IMR-90 (cell line): ENCODE data around the gene IL18RAP. TPM values are rescaled to one million over a fixed set of nuclear protein-coding genes. Genes with fewer than 3 reads are reported as not detected.

Experiments used
- ATAC-seq: fragments of 200-7000 bp; cut with Tn5 transposase; 2 replicates; pipeline ENCODE4 v1.9.1; 2020; ENCODE audit warnings: low read depth, mild to moderate bottlenecking, moderate library complexity
- BruUV-seq: library from RNA; stranded (reverse); fragments of 400-500 nt; replicated peaks from 2 replicates; lab custom pipeline; 2021; lab: Mats Ljungman, UMichigan
- CTCF ChIA-PET: fragments of 300-600 bp; formaldehyde crosslinking; extraction: SDS; loops from one replicate; lab custom pipeline; 2021; ENCODE audit warnings: antibody characterized with exemption; lab: Yijun Ruan, JAX
- POLR2A ChIA-PET: fragments of 300-600 bp; sonication (Branson Sonifier 250); formaldehyde crosslinking; loops from one replicate; lab custom pipeline; 2022; ENCODE audit warnings: antibody characterized with exemption; ENCODE audit not compliant: unreplicated experiment; lab: Charles Lee
- DNase-seq: peaks from one replicate; pipeline ENCODE4 v3.0.0; 2013
- H2AFZ ChIP-seq: replicated peaks from 2 replicates; pipeline ENCODE3; 2013; ENCODE audit warnings: low read length, mild to moderate bottlenecking; ENCODE audit not compliant: poor library complexity
- H2AK5ac ChIP-seq: 2 replicates; pipeline ENCODE4 v1.6.1; 2013; ENCODE audit warnings: low read depth, low read length, inconsistent platforms
- H2AK9ac ChIP-seq: replicated peaks from 2 replicates; pipeline ENCODE3; 2013; ENCODE audit warnings: mild to moderate bottlenecking, low read depth, low read length, moderate library complexity; ENCODE audit not compliant: poor library complexity
- H2BK120ac ChIP-seq: 2 replicates; pipeline ENCODE4 v1.6.1; 2013; ENCODE audit warnings: low read depth, low read length, inconsistent platforms
- H2BK15ac ChIP-seq: 3 replicates; pipeline ENCODE4 v1.6.1; 2013; ENCODE audit warnings: low read depth, low read length, inconsistent platforms
- H2BK20ac ChIP-seq: 2 replicates; pipeline ENCODE4 v1.6.1; 2013; ENCODE audit warnings: low read depth, mild to moderate bottlenecking, inconsistent platforms, low read length, moderate library complexity
- H2BK5ac ChIP-seq: 2 replicates; pipeline ENCODE4 v1.6.1; 2013; ENCODE audit warnings: mild to moderate bottlenecking, low read depth, low read length, inconsistent platforms; ENCODE audit not compliant: poor library complexity, severe bottlenecking
- H3K14ac ChIP-seq: replicated peaks from 2 replicates; pipeline ENCODE4 v1.6.1; 2013; ENCODE audit warnings: low read depth, low read length, inconsistent platforms
- H3K18ac ChIP-seq: 2 replicates; pipeline ENCODE4 v1.6.1; 2013; ENCODE audit warnings: low read depth, low read length, control low read depth
- H3K23ac ChIP-seq: 2 replicates; pipeline ENCODE4 v1.6.1; 2013; ENCODE audit warnings: low read depth, low read length, inconsistent platforms
- H3K27ac ChIP-seq: 2 replicates; pipeline ENCODE4 v1.5.1; 2013; ENCODE audit warnings: mild to moderate bottlenecking, control low read depth, low read length; ENCODE audit not compliant: insufficient read depth
- H3K27me3 ChIP-seq: 2 replicates; pipeline ENCODE4 v1.6.1; 2013; ENCODE audit warnings: low read length; ENCODE audit not compliant: control insufficient read depth, insufficient read depth
- H3K36me3 ChIP-seq: 2 replicates; pipeline ENCODE4 v1.6.1; 2013; ENCODE audit warnings: low read length, mixed read lengths; ENCODE audit not compliant: control insufficient read depth, insufficient read depth
- H3K4ac ChIP-seq: 2 replicates; pipeline ENCODE4 v1.6.1; 2013; ENCODE audit warnings: low read depth, low read length, inconsistent platforms
- H3K4me1 ChIP-seq: 2 replicates; pipeline ENCODE4 v1.6.1; 2013; ENCODE audit warnings: low read length, mixed read lengths; ENCODE audit not compliant: control insufficient read depth, insufficient read depth
- H3K4me2 ChIP-seq: 2 replicates; pipeline ENCODE4 v1.6.1; 2013; ENCODE audit warnings: low read depth, mild to moderate bottlenecking, control low read depth, low read length, moderate library complexity
- H3K4me3 ChIP-seq: 2 replicates; pipeline ENCODE4 v1.5.1; 2013; ENCODE audit warnings: low read depth, mild to moderate bottlenecking, control low read depth, low read length, moderate library complexity; ENCODE audit not compliant: insufficient read depth
- H3K56ac ChIP-seq: 2 replicates; pipeline ENCODE4 v1.6.1; 2013; ENCODE audit warnings: low read length, inconsistent platforms; ENCODE audit not compliant: insufficient read depth; ENCODE audit errors: extremely low read depth
- H3K79me1 ChIP-seq, 2 experiments: 2 replicates each; pipeline ENCODE4 v1.6.1; 2013; ENCODE audit warnings: low read length in 2 of 2, inconsistent platforms in 1 of 2, low read depth in 1 of 2
- H3K9ac ChIP-seq: 2 replicates; pipeline ENCODE4 v1.6.1; 2013; ENCODE audit warnings: low read depth, low read length, control low read depth
- H3K9me1 ChIP-seq: 2 replicates; pipeline ENCODE4 v1.6.1; 2013; ENCODE audit warnings: low read length, inconsistent platforms; ENCODE audit not compliant: insufficient read depth
- H3K9me3 ChIP-seq: 2 replicates; pipeline ENCODE4 v1.6.1; 2013; ENCODE audit warnings: low read length; ENCODE audit not compliant: control insufficient read depth, insufficient read depth
- H4K20me1 ChIP-seq: 2 replicates; pipeline ENCODE4 v1.6.1; 2013; ENCODE audit warnings: low read length, inconsistent platforms; ENCODE audit not compliant: insufficient read depth
- H4K5ac ChIP-seq: 2 replicates; pipeline ENCODE4 v1.6.1; 2013; ENCODE audit warnings: mild to moderate bottlenecking, low read depth, low read length, control low read depth
- H4K8ac ChIP-seq, 2 experiments: 2 replicates each; pipeline ENCODE4 v1.6.1; 2013; ENCODE audit warnings: low read depth in 2 of 2, low read length in 2 of 2, control low read depth in 1 of 2, inconsistent platforms in 1 of 2
- H4K91ac ChIP-seq: 2 replicates; pipeline ENCODE4 v1.6.1; 2013; ENCODE audit warnings: low read depth, low read length, inconsistent platforms; ENCODE audit not compliant: insufficient read depth
- BHLHE40 ChIP-seq: fragments of 150-350 bp; IDR thresholded peaks from 2 replicates; pipeline ENCODE4 v1.6.1; 2016; ENCODE audit warnings: mild to moderate bottlenecking, low read depth, low read length
- CHD1 ChIP-seq: IDR thresholded peaks from 2 replicates; pipeline ENCODE4 v1.6.1; 2012; ENCODE audit warnings: low read depth, low read length, improper control_type of control experiment
- CTCF ChIP-seq: conservative IDR thresholded peaks from 2 replicates; pipeline ENCODE4 v1.5.1; 2012; ENCODE audit warnings: mild to moderate bottlenecking, low read depth, low read length, improper control_type of control experiment
- ELK1 ChIP-seq: fragments of 150-350 bp; IDR thresholded peaks from 2 replicates; pipeline ENCODE4 v1.6.1; 2016; ENCODE audit warnings: low read depth, mild to moderate bottlenecking, low read length, moderate library complexity, borderline replicate concordance
- MAFK ChIP-seq: IDR thresholded peaks from 2 replicates; pipeline ENCODE4 v1.6.1; 2012; ENCODE audit warnings: low read depth, low read length, improper control_type of control experiment
- MAZ ChIP-seq: IDR thresholded peaks from 2 replicates; pipeline ENCODE4 v1.6.1; 2012; ENCODE audit warnings: low read depth, mild to moderate bottlenecking, low read length, improper control_type of control experiment, moderate library complexity, borderline replicate concordance
- POLR2A ChIP-seq: IDR thresholded peaks from 2 replicates; pipeline ENCODE4 v1.6.1; 2012; ENCODE audit warnings: mild to moderate bottlenecking, low read depth, low read length
- RAD21 ChIP-seq: IDR thresholded peaks from 2 replicates; pipeline ENCODE4 v1.6.1; 2012; ENCODE audit warnings: low read length, improper control_type of control experiment
- RCOR1 ChIP-seq: IDR thresholded peaks from 2 replicates; pipeline ENCODE4 v1.6.1; 2012; ENCODE audit warnings: mild to moderate bottlenecking, low read length, improper control_type of control experiment; ENCODE audit not compliant: insufficient replicate concordance
- RFX5 ChIP-seq: IDR thresholded peaks from 2 replicates; pipeline ENCODE4 v1.8.0; 2012; ENCODE audit warnings: low read depth, mild to moderate bottlenecking, low read length, moderate library complexity
- SMC3 ChIP-seq: fragments of 150-350 bp; IDR thresholded peaks from 2 replicates; pipeline ENCODE4 v1.6.1; 2016; ENCODE audit warnings: low read depth, mild to moderate bottlenecking, antibody characterized with exemption, low read length, moderate library complexity
- WGBS, 2 experiments: methylation state at CpG; one replicate each; pipeline versions ENCODE4 v1.1.5 to v1.1.7; 2013; ENCODE audit warnings: missing lambda C conversion rate in 2 of 2; ENCODE audit not compliant: insufficient read length in 1 of 2; ENCODE audit errors: extremely low coverage in 2 of 2; 5-methylcytosine and 5-hydroxymethylcytosine counted together
- dilution Hi-C: fragments of 300-500 bp; cut with HindIII; formaldehyde crosslinking; loops from one replicate; pipeline ENCODE4 v1.14.3; 2018; ENCODE audit warnings: low sequenced_read_pairs; ENCODE audit not compliant: unreplicated experiment
- in situ Hi-C: fragments of 300-500 bp; cut with MboI; formaldehyde crosslinking; loops from 3 replicates; pipeline ENCODE4 v1.14.3; 2019; ENCODE audit warnings: low sequenced_read_pairs, inconsistent platforms, mixed read lengths
- intact Hi-C: fragments of 100-400 bp; cut with micrococcal nuclease; formaldehyde crosslinking; loops from 2 replicates; pipeline ENCODE4 v1.10.0; 2022
- polyA plus RNA-seq, 3 experiments: library from polyadenylated mRNA; depleted of rRNA; stranded (reverse); fragments of >200 nt; gene quantifications; 2 replicates each; pipeline ENCODE4 v1.2.3, GENCODE V29; 2012; ENCODE audit warnings: low replicate concordance in 1 of 3
- total RNA-seq: library from RNA; depleted of rRNA; stranded (reverse); fragments of >200 nt; gene quantifications from 2 replicates; pipeline ENCODE4 v1.2.3, GENCODE V29; 2012

The IL18RAP gene
- total and polyA plus RNA-seq, 2 of the 4 experiments (the other 2 are of a cell fraction), result not detected

GRCh38 chr2:102499558-102499957, 76.6 kb downstream of the IL18RAP start:
- no peaks in the 10 kb centered on the region for H3K36me3 ChIP-seq
- H2BK120ac ChIP-seq, result no peak overlapping the region
- no peak overlapping the region for H2AK5ac ChIP-seq
- in situ Hi-C loops (no loop called here), intact Hi-C loops (no loop called here), dilution Hi-C loops (no loop called here)
- H3K4me2 ChIP-seq, result no peak overlapping the region
- no peak overlapping the region for H3K4me3 ChIP-seq
- no peak overlapping the region for H4K5ac ChIP-seq
- H3K14ac ChIP-seq, result no peak overlapping the region
- no CpG with 5 or more reads among the region's 1 CpG for WGBS, 2 experiments
- peaks cover 4% of the 10 kb centered on the region for H3K27me3 ChIP-seq
- no peaks in the 10 kb centered on the region for H3K9me1 ChIP-seq
- no peaks in the 10 kb centered on the region for H3K79me1 ChIP-seq
- no peak overlapping the region for H3K4ac ChIP-seq
- no peak overlapping the region for H2BK5ac ChIP-seq
- H3K27ac ChIP-seq, result no peak overlapping the region
- H3K9me3 ChIP-seq, result no peaks in the 10 kb centered on the region
- H3K18ac ChIP-seq, result no peak overlapping the region
- no peak overlapping the region for H3K23ac ChIP-seq
- H2BK20ac ChIP-seq, result no peak overlapping the region
- no peak overlapping the region for H2BK15ac ChIP-seq
- no peaks in the 10 kb centered on the region for H4K20me1 ChIP-seq
- no TSS peak for BruUV-seq
- ChIA-PET CTCF (no interaction called here), POLR2A (no interaction called here)
- ATAC-seq, result no peak
- no peak overlapping the region for H4K8ac ChIP-seq
- H2AK9ac ChIP-seq, result no peak overlapping the region
- no peaks in the 10 kb centered on the region for H3K4me1 ChIP-seq
- TF ChIP-seq RCOR1 (no peak), BHLHE40 (no peak), CTCF (no peak), ELK1 (no peak), RFX5 (no peak), SMC3 (no peak), CHD1 (no peak), RAD21 (no peak), MAFK (no peak), POLR2A (no peak), MAZ (no peak)
- no peak for DNase-seq
- no peak overlapping the region for H2AFZ ChIP-seq
- H4K91ac ChIP-seq, result no peak overlapping the region
- H3K9ac ChIP-seq, result no peak overlapping the region
- H3K56ac ChIP-seq, result no peak overlapping the region
